GM12801 (cell line): ENCODE measurements around the gene KRTAP10-3.

ENCODE experiments used
- CTCF ChIP-seq: IDR thresholded peaks from one replicate; pipeline ENCODE4 v1.5.1; 2011; ENCODE audit warnings: control low read depth; ENCODE audit not compliant: insufficient read length; ENCODE audit errors: extremely low read depth

KRTAP10-3 gene

DNA sequence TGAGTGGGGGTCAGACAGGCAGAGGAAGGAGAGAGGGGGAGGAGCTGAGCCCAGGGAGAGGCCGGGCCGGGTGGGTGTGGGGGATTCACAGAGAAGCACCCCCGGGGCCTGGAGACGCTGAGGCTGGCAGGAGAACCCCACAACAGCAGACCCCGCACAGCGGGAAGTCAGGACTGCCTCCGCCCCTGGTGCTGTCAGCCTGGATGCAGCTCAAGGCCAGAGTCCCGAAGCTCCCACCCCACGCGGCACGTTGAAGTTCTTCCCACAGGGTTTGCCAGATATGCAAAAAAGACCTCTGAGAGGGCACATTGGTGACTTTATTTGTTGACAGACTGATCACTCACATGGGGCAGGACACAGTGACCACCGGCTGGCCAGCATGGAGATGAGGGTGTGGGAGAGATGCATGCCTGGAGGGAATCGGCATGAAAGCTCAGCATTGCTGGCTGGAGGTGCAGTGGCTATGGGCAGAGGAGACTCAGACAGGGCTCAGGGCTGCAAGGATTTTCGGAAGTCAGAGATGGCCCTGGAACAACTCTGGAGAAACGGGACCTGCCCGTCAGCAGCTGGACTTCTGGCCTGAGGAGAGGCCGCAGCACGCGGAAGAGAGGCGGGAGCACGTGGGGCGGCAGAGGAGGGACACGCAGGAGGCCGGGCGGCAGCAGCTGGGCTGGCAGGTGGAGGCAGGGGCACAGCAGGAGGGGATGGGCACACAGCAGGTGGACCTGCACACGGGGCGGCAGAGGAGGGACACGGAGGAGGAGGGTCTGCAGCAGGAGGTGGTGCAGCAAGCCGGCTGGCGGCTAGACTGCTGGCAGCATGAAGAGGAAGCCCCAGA lies 885 bp downstream of the KRTAP10-3 start:
- TF ChIP-seq CTCF: no peak

- no peak for TF ChIP-seq CTCF
Measured at GRCh38 chr21:44556879-44557278, 1.7 kb downstream of the KRTAP10-3 start.

- TF ChIP-seq CTCF: no peak
Measured at GRCh38 chr21:44555200-44555875, 3.3 kb downstream of the KRTAP10-3 start.

GRCh38 chr21:44552681-44553080 lies 5.9 kb downstream of the KRTAP10-3 start:
- TF ChIP-seq CTCF: no peak

- no peak for TF ChIP-seq CTCF
Measured at GRCh38 chr21:44552136-44552535, 6.5 kb downstream of the KRTAP10-3 start.

GRCh38 chr21:44551340-44551961 lies 7.1 kb downstream of the KRTAP10-3 start, which contains the start of gene KRTAP10-2:
KRTAP10-2 (minus strand) TSS chr21:44551505; CDS start chr21:44551458, 47 bp downstream.
- TF ChIP-seq CTCF: no peak

- TF ChIP-seq CTCF: no peak
Measured at GRCh38 chr21:44550807-44551206, 7.8 kb downstream of the KRTAP10-3 start.
